GM21723 (cell line): Measurements from ENCODE around the gene DLG4.
"Not testable (repeated sequence)": the region's sequence is repeated elsewhere in the genome, so short reads cannot be mapped to it uniquely, and the experiment has no call there.

ENCODE experiments used
- ATAC-seq: cut with Tn5 transposase; IDR thresholded peaks from one replicate; pipeline ENCODE4 v1.9.1; 2021; ENCODE audit warnings: mild to moderate bottlenecking, moderate library complexity; ENCODE audit not compliant: unreplicated experiment

Gene DLG4

DNA sequence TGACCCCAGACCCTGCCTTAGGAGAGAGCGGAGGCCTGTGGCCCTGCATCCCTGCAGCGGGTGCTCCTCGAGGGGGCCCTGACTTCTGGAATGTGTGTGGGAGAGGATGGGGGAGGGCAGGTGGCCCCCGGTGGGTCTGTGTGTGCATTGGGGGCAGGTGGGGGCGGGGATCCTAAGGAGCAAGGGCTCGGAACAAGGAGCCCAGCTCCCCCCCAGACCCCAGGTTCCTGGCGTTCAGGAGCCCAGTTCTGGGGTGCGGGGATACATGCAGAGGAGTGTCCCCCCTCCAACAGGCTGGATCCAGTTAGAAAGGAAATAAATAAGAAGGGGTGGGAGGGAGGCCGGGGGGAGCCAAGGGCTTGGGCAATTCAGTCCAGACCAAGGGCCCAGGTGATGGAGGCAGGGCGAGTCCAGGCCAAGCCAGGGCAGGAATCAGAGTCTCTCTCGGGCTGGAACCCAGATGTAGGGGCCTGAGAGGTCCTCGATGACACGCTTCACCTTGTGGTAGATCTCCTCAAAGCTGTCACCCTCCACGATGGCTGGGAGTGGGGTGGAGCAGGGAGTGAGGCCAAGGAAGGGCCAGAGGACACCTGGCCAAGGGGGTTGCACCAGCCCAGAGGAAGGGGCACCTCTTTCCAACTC, 29.2 kb downstream of the DLG4 start:
- ATAC-seq, result no peak

- no peak for ATAC-seq
Observed at GRCh38 chr17:7186241-7186640, 33.4 kb downstream of the DLG4 start.

DNA sequence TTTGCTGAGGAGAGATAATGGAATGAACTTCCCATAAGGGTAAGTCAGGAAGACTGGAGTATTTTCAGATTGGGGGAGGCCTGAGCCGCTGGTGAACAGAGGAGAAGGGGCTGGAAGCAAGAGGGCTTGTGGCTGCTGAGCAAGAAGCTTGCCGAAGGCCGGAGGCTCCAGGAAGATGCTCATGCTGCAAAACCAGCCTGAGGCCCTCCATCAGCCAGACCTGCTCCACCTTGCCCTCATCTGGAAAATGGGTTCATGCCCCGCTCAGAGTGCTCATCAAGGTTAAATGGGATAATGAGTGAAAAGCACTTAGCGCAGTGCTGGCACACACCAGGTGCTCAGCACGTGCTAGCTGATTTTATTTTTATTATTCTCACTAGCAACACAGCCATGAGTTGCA, 35.0 kb downstream of the DLG4 start:
- no peak for ATAC-seq

DNA sequence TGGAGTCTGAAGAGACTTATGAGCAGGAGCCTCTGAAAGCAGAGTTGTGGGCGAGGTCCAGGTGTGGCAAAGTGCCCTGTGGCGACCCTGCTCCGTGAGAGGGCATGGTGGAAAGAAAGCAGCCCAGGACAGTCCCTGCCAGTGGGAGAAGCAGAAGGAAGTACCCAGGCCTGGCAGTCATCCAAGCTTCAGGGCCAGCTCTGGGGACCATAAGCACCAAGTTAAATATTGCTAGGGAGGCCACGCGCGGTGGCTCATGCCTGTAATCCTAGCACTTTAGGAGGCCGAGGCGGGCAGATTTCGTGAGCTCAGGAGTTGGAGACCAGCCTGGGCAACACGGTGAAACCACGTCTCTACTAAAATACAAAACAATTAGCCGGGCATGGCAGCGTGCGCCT, 35.5 kb downstream of the DLG4 start:
- no peak for ATAC-seq

GRCh38 chr17:7183433-7184090, 36.1 kb downstream of the DLG4 start:
- ATAC-seq, result no peak

DNA sequence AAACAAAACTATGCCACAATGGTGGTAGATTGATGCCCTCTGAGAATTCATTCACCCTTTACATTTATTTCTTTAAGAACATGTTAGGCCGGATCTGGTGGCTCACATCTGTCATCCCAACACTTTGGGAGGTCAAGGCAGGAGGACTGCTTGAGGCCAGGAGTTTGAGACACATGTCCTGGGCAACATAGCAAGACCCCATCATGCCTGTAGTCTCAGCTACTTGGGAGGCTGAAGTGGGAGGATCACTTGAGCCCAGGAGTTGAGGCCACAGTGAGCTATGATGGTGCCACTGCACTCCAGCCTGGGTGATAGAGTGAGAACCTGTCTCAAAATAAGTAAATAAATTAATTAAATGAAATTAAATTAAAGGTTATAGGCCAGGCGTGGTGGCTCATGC, 37.5 kb downstream of the DLG4 start:
- ATAC-seq, result not testable (repeated sequence)

DNA sequence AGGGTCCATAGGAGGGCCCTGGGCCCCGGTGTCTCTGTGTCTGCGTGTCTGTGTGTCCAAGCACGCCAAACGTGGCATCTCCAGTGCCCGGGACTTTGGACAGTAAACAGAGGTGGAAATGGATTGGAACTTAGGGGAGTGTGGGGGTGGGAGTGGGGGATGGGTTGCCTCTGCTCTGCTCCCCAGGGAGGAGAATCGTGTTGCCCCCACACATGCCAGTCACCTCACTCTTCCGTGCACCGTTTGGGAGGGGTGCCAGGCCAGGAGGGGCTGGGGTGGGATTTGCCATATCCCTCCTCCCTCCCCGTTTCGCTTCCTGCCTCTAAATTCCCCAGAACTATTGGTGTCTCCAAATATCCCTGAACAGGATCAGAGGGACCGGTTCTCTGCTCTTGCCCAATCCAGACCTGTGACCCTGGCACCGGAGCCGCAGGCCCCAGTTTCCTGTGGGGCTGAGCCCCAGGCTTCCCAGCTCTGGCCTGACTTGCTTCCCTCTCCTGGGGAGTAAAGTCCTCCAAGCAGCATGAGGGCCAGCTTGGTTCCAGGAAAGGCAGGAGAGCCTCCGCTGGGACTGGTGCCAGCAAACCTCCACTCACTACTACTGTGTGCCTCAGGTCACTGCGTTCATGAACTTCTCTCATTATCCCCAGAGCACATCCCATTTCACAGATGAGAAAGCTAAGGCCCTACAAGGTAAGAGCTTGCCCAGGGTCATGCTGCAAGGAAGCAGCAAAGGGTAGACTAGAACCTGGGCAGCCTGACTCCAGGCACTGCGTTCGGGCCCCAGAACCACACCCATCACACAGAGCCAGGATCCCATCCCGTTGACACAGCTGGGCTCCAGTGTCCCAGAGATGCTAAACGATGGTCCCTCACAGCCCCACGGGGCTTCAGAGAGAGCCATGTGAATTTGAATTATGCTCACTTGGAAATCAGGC, 40.0 kb downstream of the DLG4 start, which contains the start of gene ASGR1:
Gene ASGR1, minus strand, starts transcription at position 54 of the 938 bp plus-strand sequence. CDS start 807 bp downstream, outside the sequence.
- ATAC-seq, result no peak

DNA sequence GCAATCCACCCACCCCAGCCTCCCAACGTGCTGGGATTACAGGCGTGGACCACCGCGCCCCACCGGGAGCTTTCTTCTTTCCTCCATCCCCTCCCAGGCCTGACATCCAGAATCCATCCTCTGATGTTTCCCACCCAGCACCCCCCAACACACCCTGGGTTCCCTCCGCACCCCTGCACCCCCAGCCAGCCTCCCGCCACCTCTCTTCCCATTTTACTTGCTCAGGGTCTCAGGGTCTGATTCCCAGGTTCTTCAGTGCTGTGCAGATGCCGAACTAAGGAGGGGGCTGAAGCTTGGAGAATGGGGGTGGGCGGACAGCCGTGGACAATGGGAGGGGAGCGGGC, 40.7 kb downstream of the DLG4 start:
- no peak for ATAC-seq

DNA sequence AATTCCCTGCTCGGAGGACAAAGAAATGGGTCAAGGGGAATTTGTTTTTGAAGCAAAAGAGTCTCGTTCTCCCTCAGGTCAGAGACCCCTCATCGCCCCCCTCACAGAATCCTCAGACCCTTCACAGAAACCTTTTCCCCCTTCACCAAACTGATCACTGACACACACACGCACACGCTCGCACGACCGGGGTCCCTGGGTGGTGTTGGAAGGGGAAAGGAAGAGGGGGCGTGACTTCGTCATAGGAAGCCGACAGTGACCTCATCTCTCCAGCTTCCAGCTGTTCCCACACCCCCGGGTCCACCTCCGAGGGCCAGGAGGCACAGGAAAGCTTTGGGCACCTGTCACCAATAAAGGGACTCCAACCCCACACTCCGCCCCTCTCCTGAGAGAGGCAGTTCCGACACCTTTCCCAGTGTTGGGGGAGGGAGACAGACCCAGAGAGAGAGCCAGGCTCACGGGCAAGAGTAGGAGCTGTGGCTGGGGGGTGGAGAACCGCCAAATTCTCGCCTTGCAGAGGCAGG, 41.6 kb downstream of the DLG4 start:
- no peak for ATAC-seq

DNA sequence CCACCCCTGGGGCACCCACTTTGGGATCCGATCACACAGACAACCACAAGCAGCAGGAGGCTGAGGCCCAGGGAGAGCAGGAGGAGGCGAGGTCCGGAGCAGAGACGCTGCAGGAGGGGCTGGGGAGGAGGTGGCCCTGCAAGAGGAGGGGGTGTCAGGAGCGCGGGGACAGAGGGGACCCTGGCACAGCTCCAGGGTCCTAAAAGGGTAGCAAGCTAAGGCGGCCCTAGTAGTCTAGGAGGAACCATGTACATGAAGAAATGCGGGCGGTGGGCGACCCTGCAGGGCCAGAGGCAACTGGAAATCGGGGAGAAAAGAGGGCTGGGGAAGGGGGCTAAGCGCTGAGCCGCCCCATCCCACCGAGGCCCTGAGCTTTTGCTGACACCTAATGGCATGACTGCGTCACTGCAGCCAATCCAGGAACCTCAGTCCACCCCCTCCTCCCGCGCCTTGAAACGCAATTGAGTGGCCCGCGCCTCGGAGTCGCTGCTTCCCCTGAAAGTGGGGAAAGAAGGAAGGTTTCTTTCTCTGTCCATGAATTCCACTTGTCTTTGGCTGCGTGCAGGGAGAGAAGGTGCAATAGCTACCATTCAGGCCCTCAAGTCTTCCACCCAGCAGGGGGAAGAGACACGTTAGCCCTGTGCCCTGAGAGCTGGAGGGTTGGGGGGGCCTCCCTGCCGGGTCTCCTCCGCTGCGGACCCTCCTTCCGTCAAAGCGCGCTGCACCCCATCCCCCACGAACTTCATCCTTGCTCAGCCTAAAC, 42.3 kb downstream of the DLG4 start:
- ATAC-seq, result no peak

DNA sequence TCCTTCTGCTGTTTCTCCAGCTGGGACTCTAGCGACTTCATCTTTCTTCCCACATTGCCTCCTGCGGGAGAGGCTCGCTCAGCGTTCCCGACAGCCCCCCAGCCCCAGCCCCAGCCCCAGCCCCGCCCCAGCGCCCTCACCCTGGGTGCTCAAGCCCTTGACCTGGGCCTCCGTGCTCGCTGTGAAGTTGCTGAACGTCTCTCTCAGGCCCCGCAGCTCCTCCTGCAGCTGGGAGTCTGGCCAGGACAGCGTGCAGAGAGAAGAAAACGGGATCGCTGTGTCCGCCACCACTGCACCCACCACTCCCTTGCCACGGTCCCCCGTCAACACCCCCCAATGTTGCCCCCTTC, 42.8 kb downstream of the DLG4 start:
- ATAC-seq, result no peak

DNA sequence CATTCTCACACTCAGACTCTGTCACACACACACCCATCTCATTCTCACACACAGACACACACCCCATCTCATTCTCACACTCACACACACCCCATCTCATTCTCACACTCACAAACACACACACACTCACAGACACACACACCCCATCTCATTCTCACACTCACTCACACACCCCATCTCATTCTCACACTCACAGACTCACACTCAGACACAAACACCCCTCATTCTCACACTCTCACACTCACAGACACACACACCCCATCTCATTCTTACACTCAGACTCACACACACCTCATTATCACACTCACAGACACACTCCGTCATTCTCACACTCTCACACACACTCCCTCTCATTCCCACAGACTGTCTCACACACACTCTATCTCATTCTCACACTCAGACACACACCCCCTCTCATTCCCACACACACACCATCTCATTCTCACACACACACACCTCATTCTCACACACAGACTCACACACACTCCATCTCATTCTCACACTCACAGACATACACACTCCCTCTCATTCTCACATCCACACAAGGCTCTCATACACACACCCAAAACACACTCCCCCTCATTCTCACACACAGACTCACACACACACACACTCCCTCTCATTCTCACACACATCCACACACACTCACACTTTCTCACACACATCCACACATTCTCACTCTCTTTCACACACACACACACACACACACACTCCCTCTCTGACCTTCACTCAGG, 43.4 kb downstream of the DLG4 start:
- no peak for ATAC-seq

DNA sequence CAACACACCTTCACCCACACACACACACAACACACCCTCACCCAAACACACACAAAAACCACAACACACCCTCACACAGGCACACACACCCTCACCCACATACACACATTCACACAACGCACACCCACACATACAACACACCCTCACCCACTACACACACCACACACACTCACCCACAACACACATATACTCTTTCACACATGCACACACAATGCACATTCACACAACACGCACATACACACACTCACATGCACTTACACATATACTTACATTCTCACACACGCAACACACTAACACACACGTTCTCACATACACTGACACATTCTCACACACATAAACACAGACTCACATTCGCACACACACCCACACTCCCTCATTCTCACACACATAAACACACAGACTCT, 44.3 kb downstream of the DLG4 start:
- ATAC-seq, result no peak

DNA sequence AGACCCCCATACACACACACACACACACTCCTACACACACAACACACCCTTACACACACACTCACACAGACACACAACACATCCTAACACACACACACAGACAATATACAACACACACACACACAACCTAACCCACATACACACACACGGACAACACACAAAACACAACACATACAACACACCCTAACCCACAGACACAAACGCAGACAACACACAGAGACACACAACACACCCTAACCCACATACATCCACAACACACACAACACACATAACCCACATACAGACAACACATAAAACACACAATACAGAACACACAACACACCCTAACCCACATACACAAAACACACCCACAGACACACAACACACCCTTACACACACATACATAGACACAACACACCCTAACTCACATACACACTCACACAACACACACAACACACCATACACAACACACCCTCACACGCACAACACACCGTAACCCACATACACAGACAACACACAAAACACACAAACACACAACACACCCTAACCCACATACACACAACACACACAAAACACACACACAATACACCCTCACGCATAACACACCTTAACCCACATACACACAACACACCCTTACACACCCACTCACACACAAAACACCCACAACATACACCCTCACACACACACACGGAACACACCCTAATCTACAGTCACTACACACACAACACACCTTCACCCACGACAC, 44.9 kb downstream of the DLG4 start:
- ATAC-seq, result no peak

GRCh38 chr17:7173687-7174602, 45.7 kb downstream of the DLG4 start:
- ATAC-seq, result no peak

DNA sequence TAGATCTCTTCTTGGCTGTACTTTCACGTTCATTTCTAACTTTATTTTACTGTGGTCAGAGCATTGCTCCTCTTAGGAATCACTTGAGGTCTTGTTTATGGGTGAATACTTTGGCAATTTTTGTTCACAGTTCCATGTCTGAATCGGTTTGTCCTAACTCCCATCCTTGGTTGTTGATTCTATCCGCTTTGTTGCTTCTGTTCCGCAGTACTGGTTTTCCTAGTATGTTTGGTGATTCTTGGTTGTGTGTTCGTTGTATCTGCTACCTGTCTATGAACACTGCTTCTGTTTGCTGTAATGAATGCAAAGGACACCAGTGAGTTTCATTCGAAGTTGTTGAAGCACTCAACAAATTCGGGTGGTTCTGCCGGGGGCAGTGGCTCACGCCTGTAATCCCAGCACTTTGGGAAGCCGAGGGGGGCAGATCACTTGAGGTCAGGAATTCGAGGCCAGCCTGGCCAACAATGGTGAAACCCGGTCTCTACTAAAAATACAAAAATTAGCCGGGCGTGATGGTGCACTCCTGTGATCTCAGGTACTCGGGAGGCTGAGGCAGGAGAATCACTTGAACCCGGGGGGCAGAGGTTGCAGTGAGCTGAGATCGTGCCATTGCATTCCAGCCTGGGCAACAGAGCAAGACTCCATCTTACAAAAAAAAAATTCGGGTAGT, 47.0 kb downstream of the DLG4 start:
- not testable (repeated sequence) for ATAC-seq

DNA sequence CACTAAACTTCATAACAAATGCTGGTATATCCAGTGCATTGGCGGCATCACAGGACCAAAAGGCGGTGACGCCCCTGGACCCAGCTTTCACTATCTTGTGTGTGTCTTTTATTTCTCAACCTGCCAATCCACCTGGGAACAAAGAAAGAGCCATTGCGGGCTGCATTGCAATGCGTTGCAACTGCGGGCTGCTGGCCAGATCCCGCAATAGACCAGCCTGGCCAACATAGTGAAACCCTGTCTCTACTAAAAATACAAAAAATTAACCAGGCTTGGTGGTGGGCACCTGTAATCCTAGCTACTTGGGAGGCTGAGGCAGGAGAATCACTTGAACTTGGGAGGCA, 50.1 kb downstream of the DLG4 start:
- ATAC-seq, result not testable (repeated sequence)
